ENCODE measurements around the gene GATAD2A.

GRCh38 chr19:19526581-19527370 lies 121.3 kb downstream of the GATAD2A start:
- TF ChIP-seq CTCF (optimal IDR thresholded peaks at IDR 0.05 in 1 of 3, IDR thresholded peaks at IDR 0.05 in 1 of 3, conservative IDR thresholded peaks at IDR 0.05 in 1 of 3; ENCODE audit: extremely low read depth in 1 of 3, insufficient read depth in 2 of 3, low read length in 3 of 3), result no peak
- TF ChIP-seq EZH2 (IDR thresholded peaks at IDR 0.05; ENCODE audit: low read length), result no peak
